GM12878 (cell line): ENCODE data around the gene CEP83. TPM values are rescaled to one million over a fixed set of nuclear protein-coding genes. Genes with fewer than 3 reads are reported as not detected.

Source experiments
- BHLHE40 ChIP-seq, 2 experiments: fragments of 450-650 bp in 1 of 2; IDR thresholded peaks; 2 replicates each; pipeline ENCODE4 v1.6.1; 2011 to 2017; ENCODE audit warnings: low read depth in 2 of 2, borderline replicate concordance in 1 of 2, improper control_type of control experiment in 1 of 2, low read length in 1 of 2, mild to moderate bottlenecking in 1 of 2
- BMI1 ChIP-seq: fragments of 450-650 bp; IDR thresholded peaks from 2 replicates; pipeline ENCODE4 v1.6.1; 2016; ENCODE audit warnings: mild to moderate bottlenecking, moderate library complexity, borderline replicate concordance
- CBFB ChIP-seq: IDR thresholded peaks from 2 replicates; pipeline ENCODE4 v1.6.1; 2016; ENCODE audit warnings: antibody characterized with exemption, low read depth
- EZH2 ChIP-seq: IDR thresholded peaks from 2 replicates; pipeline ENCODE4 v1.6.1; 2012; ENCODE audit warnings: low read depth, mild to moderate bottlenecking, control low read depth, inconsistent platforms, low read length, borderline replicate concordance; ENCODE audit not compliant: control insufficient read depth
- FOXM1 ChIP-seq: IDR thresholded peaks from 2 replicates; pipeline ENCODE4 v1.6.1; 2012; ENCODE audit warnings: low read depth, mild to moderate bottlenecking, inconsistent platforms, low read length, moderate library complexity
- HDAC2 ChIP-seq: fragments of 200-600 bp; sonication (generic); IDR thresholded peaks from 2 replicates; pipeline ENCODE4 v1.6.1; 2017
- JUNB ChIP-seq: IDR thresholded peaks from 2 replicates; pipeline ENCODE4 v1.6.1; 2016; ENCODE audit warnings: antibody characterized with exemption, mild to moderate bottlenecking
- KDM1A ChIP-seq: fragments of 200-600 bp; sonication (generic); IDR thresholded peaks from 2 replicates; pipeline ENCODE4 v1.6.1; 2016; ENCODE audit warnings: borderline replicate concordance
- MEF2B ChIP-seq: fragments of 450-650 bp; IDR thresholded peaks from 2 replicates; pipeline ENCODE4 v1.6.1; 2018; ENCODE audit warnings: mild to moderate bottlenecking, moderate library complexity; ENCODE audit not compliant: partially characterized antibody, poor library complexity, severe bottlenecking
- NFYA ChIP-seq: IDR thresholded peaks from 2 replicates; pipeline ENCODE4 v1.6.1; 2011; ENCODE audit warnings: low read depth, mild to moderate bottlenecking, low read length, improper control_type of control experiment, borderline replicate concordance
- POU2F2 ChIP-seq: IDR thresholded peaks from 3 replicates; pipeline ENCODE4 v1.6.1; 2011; ENCODE audit warnings: low read depth, mild to moderate bottlenecking, low read length, borderline replicate concordance
- RCOR1 ChIP-seq: conservative IDR thresholded peaks from 2 replicates; pipeline ENCODE4 v1.6.1; 2012; ENCODE audit warnings: low read depth, low read length, improper control_type of control experiment
- SP1 ChIP-seq: IDR thresholded peaks from one replicate; pipeline ENCODE4 v1.6.1; 2011; ENCODE audit warnings: low read depth, low read length
- TARDBP ChIP-seq: IDR thresholded peaks from 2 replicates; pipeline ENCODE4 v1.6.1; 2016; ENCODE audit warnings: borderline replicate concordance
- TBL1XR1 ChIP-seq: IDR thresholded peaks from 2 replicates; pipeline ENCODE4 v1.6.1; 2012; ENCODE audit warnings: low read depth, low read length, improper control_type of control experiment
- TCF3 ChIP-seq: IDR thresholded peaks from 2 replicates; pipeline ENCODE4 v1.6.1; 2012; ENCODE audit warnings: low read depth, mild to moderate bottlenecking, low read length, borderline replicate concordance; ENCODE audit not compliant: insufficient read depth
- ZSCAN29 ChIP-seq: fragments of 450-650 bp; IDR thresholded peaks from 2 replicates; pipeline ENCODE4 v1.6.1; 2017; ENCODE audit warnings: mild to moderate bottlenecking, moderate library complexity
- polyA plus RNA-seq, 11 experiments: library from polyadenylated mRNA; depleted of rRNA in 4 of 11; unstranded in 6 of 11; stranded (reverse) in 5 of 11; fragments of >200 nt; fragmentation: Nextera tagmentation in 4 of 11; fragmentation: Illumina TruSeq in 1 of 11; extraction: Ambion mirVana in 4 of 11; extraction: Trizol in 1 of 11; gene quantifications; 1 replicate in 1 of 11; 2 replicates in 10 of 11; pipeline versions ENCODE4 v1.2.1 to v1.2.3, GENCODE V29; 2011 to 2016; ENCODE audit warnings: inconsistent platforms in 2 of 11, missing spikeins in 2 of 11, low read depth in 1 of 11
- total RNA-seq, 4 experiments: library from RNA; depleted of rRNA in 3 of 4; stranded (reverse); fragments of >200 nt in 3 of 4; fragmentation: Illumina TruSeq in 1 of 4; extraction: Trizol in 1 of 4; gene quantifications; 2 replicates each; pipeline versions ENCODE4 v1.2.1 to v1.2.3, GENCODE V29; 2013 to 2021
- TF ChIP-seq, protein P1 (sequence below): fragments of 450-650 bp; IDR thresholded peaks from 2 replicates; pipeline ENCODE4 v1.6.1; 2017; ENCODE audit warnings: mild to moderate bottlenecking, low read depth, inconsistent platforms; ENCODE audit not compliant: poor library complexity, severe bottlenecking
- TF ChIP-seq, protein P2 (sequence below): fragments of 450-650 bp; IDR thresholded peaks from 2 replicates; pipeline ENCODE4 v1.6.1; 2016; ENCODE audit warnings: mild to moderate bottlenecking
- TF ChIP-seq, protein P3 (sequence below): IDR thresholded peaks from 2 replicates; pipeline ENCODE4 v1.6.1; 2012; ENCODE audit warnings: low read length, inconsistent platforms

The CEP83 gene
- total and polyA plus RNA-seq, 10 of the 15 experiments (the other 5 are each of a cell fraction or from before 2014, with no cell fraction given): 4.3 to 39.0 (median 22.5) TPM

DNA sequence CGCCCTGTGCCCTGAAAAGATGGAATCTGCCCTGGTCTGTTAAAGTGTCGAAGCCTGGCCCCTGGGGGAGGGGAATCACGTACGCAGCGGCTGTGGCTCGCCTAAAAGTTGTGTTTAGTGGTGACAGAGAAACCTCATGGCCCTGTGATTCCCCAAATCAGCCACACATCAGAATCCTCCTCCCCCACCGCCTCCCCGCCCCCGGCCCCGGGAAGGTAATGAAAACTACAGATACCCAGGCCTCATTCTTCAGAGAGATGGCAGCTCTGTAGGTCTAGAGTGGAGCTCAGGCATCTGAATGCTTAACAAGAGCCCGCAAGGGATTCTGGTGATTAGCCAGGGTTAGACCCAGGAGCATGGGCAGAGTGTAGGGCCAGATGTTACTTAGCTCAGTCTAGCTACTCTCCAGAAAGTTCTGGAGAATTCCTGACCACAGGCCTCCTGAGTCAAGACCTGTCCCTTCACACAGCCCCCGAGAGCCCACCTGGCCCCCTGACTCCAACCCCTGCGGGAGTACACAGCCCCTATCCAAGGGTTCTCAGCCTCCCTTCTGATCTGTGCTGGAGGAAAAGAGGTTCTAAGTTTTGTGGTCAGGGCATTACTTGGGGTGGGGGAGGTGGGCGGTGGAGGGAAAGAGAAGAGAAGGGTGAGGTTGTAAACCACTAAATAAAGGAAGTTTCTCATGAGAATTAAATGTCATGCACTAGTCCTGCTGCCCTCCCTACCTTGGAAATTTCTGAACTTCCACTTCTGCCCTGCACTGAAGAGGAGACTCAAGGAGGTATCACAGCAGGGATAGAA, 196.5 kb downstream of the CEP83 start (continued):
- TF ChIP-seq SP1 (no peak), TCF3 (no peak), TBL1XR1 (no peak; the same call in 1 of the 2 replicates), HDAC2 (no peak), EZH2 (no peak), RCOR1 (0 out of 2 replicates have a peak, but pooled peaks have one; percentile 39), FOXM1 (0 out of 2 replicates have a peak, but pooled peaks have one; percentile 1), TARDBP (no peak), ZSCAN29 (no peak), KDM1A (no peak), MEF2B (peak; percentile 8), NFYA (no peak), POU2F2 (no peak), BMI1 (no peak), CBFB (peak; percentile 15; the same call in 1 of the 2 replicates), JUNB (no peak), BHLHE40 (IDR thresholded peaks at IDR 0.05; ENCODE audit: borderline replicate concordance in 1 of 2, low read depth in 2 of 2, low read length in 1 of 2) (peak in 1 of 2 experiments; percentile 47; a peak in 1 of 4 replicates)
- TF ChIP-seq, protein P1, sequence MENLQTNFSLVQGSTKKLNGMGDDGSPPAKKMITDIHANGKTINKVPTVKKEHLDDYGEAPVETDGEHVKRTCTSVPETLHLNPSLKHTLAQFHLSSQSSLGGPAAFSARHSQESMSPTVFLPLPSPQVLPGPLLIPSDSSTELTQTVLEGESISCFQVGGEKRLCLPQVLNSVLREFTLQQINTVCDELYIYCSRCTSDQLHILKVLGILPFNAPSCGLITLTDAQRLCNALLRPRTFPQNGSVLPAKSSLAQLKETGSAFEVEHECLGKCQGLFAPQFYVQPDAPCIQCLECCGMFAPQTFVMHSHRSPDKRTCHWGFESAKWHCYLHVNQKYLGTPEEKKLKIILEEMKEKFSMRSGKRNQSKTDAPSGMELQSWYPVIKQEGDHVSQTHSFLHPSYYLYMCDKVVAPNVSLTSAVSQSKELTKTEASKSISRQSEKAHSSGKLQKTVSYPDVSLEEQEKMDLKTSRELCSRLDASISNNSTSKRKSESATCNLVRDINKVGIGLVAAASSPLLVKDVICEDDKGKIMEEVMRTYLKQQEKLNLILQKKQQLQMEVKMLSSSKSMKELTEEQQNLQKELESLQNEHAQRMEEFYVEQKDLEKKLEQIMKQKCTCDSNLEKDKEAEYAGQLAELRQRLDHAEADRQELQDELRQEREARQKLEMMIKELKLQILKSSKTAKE: peak; percentile 55
- TF ChIP-seq, protein P2, sequence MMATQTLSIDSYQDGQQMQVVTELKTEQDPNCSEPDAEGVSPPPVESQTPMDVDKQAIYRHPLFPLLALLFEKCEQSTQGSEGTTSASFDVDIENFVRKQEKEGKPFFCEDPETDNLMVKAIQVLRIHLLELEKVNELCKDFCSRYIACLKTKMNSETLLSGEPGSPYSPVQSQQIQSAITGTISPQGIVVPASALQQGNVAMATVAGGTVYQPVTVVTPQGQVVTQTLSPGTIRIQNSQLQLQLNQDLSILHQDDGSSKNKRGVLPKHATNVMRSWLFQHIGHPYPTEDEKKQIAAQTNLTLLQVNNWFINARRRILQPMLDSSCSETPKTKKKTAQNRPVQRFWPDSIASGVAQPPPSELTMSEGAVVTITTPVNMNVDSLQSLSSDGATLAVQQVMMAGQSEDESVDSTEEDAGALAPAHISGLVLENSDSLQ: no peak
- TF ChIP-seq, protein P3, sequence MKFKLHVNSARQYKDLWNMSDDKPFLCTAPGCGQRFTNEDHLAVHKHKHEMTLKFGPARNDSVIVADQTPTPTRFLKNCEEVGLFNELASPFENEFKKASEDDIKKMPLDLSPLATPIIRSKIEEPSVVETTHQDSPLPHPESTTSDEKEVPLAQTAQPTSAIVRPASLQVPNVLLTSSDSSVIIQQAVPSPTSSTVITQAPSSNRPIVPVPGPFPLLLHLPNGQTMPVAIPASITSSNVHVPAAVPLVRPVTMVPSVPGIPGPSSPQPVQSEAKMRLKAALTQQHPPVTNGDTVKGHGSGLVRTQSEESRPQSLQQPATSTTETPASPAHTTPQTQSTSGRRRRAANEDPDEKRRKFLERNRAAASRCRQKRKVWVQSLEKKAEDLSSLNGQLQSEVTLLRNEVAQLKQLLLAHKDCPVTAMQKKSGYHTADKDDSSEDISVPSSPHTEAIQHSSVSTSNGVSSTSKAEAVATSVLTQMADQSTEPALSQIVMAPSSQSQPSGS: no peak
